Hepatocyte (in vitro differentiated cells): ENCODE measurements around the gene SLC26A1. TPM values are rescaled to one million over a fixed set of nuclear protein-coding genes. Genes with fewer than 3 reads are reported as not detected.
A peak's percentile ranks its signal among the peaks of the same experiment; 100 is the strongest.

ENCODE experiments used
- DNase-seq: peaks from one replicate; pipeline ENCODE4 v3.0.0-alpha.2; 2016; ENCODE audit warnings: low spot score
- H2AFZ ChIP-seq: fragments of 200-600 bp; sonication (generic); 2 replicates; pipeline ENCODE4 v1.6.0; 2016; ENCODE audit warnings: antibody characterized with exemption, mild to moderate bottlenecking
- H3K27ac ChIP-seq: fragments of 200-600 bp; sonication (generic); 2 replicates; pipeline ENCODE4 v1.5.1; 2016; ENCODE audit warnings: mild to moderate bottlenecking
- H3K27me3 ChIP-seq: fragments of 200-600 bp; sonication (generic); 2 replicates; pipeline ENCODE4 v1.6.1; 2016
- H3K36me3 ChIP-seq: fragments of 200-600 bp; sonication (generic); replicated peaks from 2 replicates; pipeline ENCODE4 v1.5.1; 2016; ENCODE audit warnings: low read depth; ENCODE audit not compliant: insufficient read depth
- H3K4me1 ChIP-seq: fragments of 200-600 bp; sonication (generic); 2 replicates; pipeline ENCODE4 v1.5.1; 2016; ENCODE audit warnings: mild to moderate bottlenecking, moderate library complexity; ENCODE audit not compliant: insufficient read depth
- H3K4me2 ChIP-seq: fragments of 200-600 bp; sonication (generic); 2 replicates; pipeline ENCODE4 v1.6.0; 2016
- H3K4me3 ChIP-seq: fragments of 200-600 bp; sonication (generic); 2 replicates; pipeline ENCODE4 v1.5.1; 2016; ENCODE audit warnings: mild to moderate bottlenecking
- H3K79me2 ChIP-seq: fragments of 200-600 bp; sonication (generic); 2 replicates; pipeline ENCODE4 v1.6.0; 2017; ENCODE audit warnings: mild to moderate bottlenecking
- H3K9me2 ChIP-seq: fragments of 200-600 bp; sonication (generic); replicated peaks from 2 replicates; pipeline ENCODE4 v1.6.0; 2017; ENCODE audit warnings: mild to moderate bottlenecking; ENCODE audit not compliant: insufficient read depth
- H3K9me3 ChIP-seq: fragments of 200-600 bp; sonication (generic); 2 replicates; pipeline ENCODE4 v1.5.1; 2016; ENCODE audit warnings: low read depth, mild to moderate bottlenecking
- H4K20me1 ChIP-seq: fragments of 200-600 bp; sonication (generic); 2 replicates; pipeline ENCODE4 v1.6.0; 2016; ENCODE audit warnings: mild to moderate bottlenecking; ENCODE audit not compliant: insufficient read depth, poor library complexity, severe bottlenecking
- CTCF ChIP-seq: fragments of 200-600 bp; sonication (generic); IDR thresholded peaks from 2 replicates; pipeline ENCODE4 v1.5.1; 2016; ENCODE audit warnings: antibody characterized with exemption, mild to moderate bottlenecking; ENCODE audit not compliant: poor library complexity
- EZH2 ChIP-seq: fragments of 200-600 bp; sonication (generic); IDR thresholded peaks from 2 replicates; pipeline ENCODE4 v1.6.1; 2016; ENCODE audit warnings: antibody characterized with exemption, mild to moderate bottlenecking, borderline replicate concordance
- EZH2phosphoT487 ChIP-seq: fragments of 200-600 bp; sonication (generic); IDR thresholded peaks from one replicate; pipeline ENCODE4 v1.6.1; 2018; ENCODE audit warnings: antibody characterized with exemption, mild to moderate bottlenecking, low read depth, moderate library complexity; ENCODE audit not compliant: unreplicated experiment, severe bottlenecking
- WGBS: methylation state at CpG from one replicate; pipeline ENCODE4 v1.1.6; 2016; ENCODE audit warnings: low lambda C conversion rate; ENCODE audit errors: missing lambda C conversion rate; 5-methylcytosine and 5-hydroxymethylcytosine counted together
- polyA plus RNA-seq: library from polyadenylated mRNA; unstranded; fragments of >200 nt; fragmentation: Nextera tagmentation; extraction: Ambion mirVana; gene quantifications from 2 replicates; pipeline ENCODE4 v1.2.1, GENCODE V29; 2016
- total RNA-seq: library from RNA; depleted of rRNA; stranded (reverse); fragments of >200 nt; gene quantifications from 2 replicates; pipeline ENCODE4 v1.2.3, GENCODE V29; 2014

Gene SLC26A1
- total and polyA plus RNA-seq, 2 experiments from 2014 or later = 9.0 to 12.6 TPM

- WGBS = 67% methylated on average over 15 of the region's 15 CpGs
- no peaks in the 10 kb centered on the region for H3K9me2 ChIP-seq
- peak overlapping the region; percentile 82 for H2AFZ ChIP-seq
- TF ChIP-seq EZH2 (no peak), EZH2phosphoT487 (no peak), CTCF (no peak)
- H3K9me3 ChIP-seq = no peaks in the 10 kb centered on the region
- peak overlapping the region; percentile 91 for H3K4me2 ChIP-seq
- no peaks in the 10 kb centered on the region for H3K27me3 ChIP-seq
- H4K20me1 ChIP-seq = no peaks in the 10 kb centered on the region
- no peak overlapping the region for H3K27ac ChIP-seq
- peaks cover 17% of the 10 kb centered on the region for H3K79me2 ChIP-seq
- H3K36me3 ChIP-seq = no peaks in the 10 kb centered on the region
- no peak for DNase-seq
- peaks cover 13% of the 10 kb centered on the region for H3K4me1 ChIP-seq
- peak overlapping the region; percentile 3 for H3K4me3 ChIP-seq
Measured at GRCh38 chr4:984336-985054, 8.7 kb downstream of the SLC26A1 start.

- Histone ChIP-seq H4K20me1 (no peaks in the 10 kb centered on the region), H3K9me3 (no peaks in the 10 kb centered on the region), H2AFZ (no peak overlapping the region), H3K36me3 (no peaks in the 10 kb centered on the region), H3K9me2 (no peaks in the 10 kb centered on the region), H3K27me3 (no peaks in the 10 kb centered on the region), H3K4me1 (peaks cover 13% of the 10 kb centered on the region), H3K4me3 (no peak overlapping the region), H3K27ac (no peak overlapping the region), H3K79me2 (peaks cover 17% of the 10 kb centered on the region), H3K4me2 (no peak overlapping the region)
- TF ChIP-seq EZH2 = no peak
- no peak for TF ChIP-seq CTCF
- TF ChIP-seq EZH2phosphoT487 = no peak
- DNase-seq = no peak
- WGBS = 93% methylated on average over 15 of the region's 15 CpGs
Measured at GRCh38 chr4:982814-983213, 10.4 kb downstream of the SLC26A1 start.

GRCh38 chr4:982291-982690 lies 10.9 kb downstream of the SLC26A1 start:
- H3K4me3 ChIP-seq = no peak overlapping the region
- no peaks in the 10 kb centered on the region for H3K9me2 ChIP-seq
- WGBS = 94% methylated on average over 17 of the region's 17 CpGs
- H3K27me3 ChIP-seq = no peaks in the 10 kb centered on the region
- H4K20me1 ChIP-seq = no peaks in the 10 kb centered on the region
- DNase-seq = no peak
- no peaks in the 10 kb centered on the region for H3K36me3 ChIP-seq
- H2AFZ ChIP-seq = no peak overlapping the region
- TF ChIP-seq CTCF (no peak), EZH2 (no peak), EZH2phosphoT487 (no peak)
- H3K27ac ChIP-seq = no peak overlapping the region
- H3K79me2 ChIP-seq = peaks cover 17% of the 10 kb centered on the region
- no peaks in the 10 kb centered on the region for H3K9me3 ChIP-seq
- H3K4me1 ChIP-seq = peaks cover 13% of the 10 kb centered on the region
- H3K4me2 ChIP-seq = no peak overlapping the region
